GM06990 (cell line): ENCODE data around the gene ASCC2.

ENCODE experiments used
- DNase-seq: peaks from one replicate; pipeline ENCODE4 v3.0.0-alpha.2; 2011; ENCODE audit not compliant: insufficient read length; ENCODE audit errors: extremely low read depth
- H3K27me3 ChIP-seq: replicated peaks from 2 replicates; pipeline ENCODE4 v1.6.0; 2011; ENCODE audit warnings: low read length; ENCODE audit not compliant: control insufficient read depth, insufficient read depth
- H3K36me3 ChIP-seq: 2 replicates; pipeline ENCODE4 v1.5.1; 2011; ENCODE audit warnings: low read length; ENCODE audit not compliant: control insufficient read depth, insufficient read depth
- H3K4me3 ChIP-seq: replicated peaks from 2 replicates; pipeline ENCODE4 v1.5.1; 2011; ENCODE audit warnings: low read depth, mild to moderate bottlenecking, control low read depth, low read length
- CTCF ChIP-seq: IDR thresholded peaks from 2 replicates; pipeline ENCODE4 v1.5.1; 2011; ENCODE audit warnings: low read length, control low read depth, mild to moderate bottlenecking, inconsistent platforms; ENCODE audit not compliant: insufficient read depth, poor library complexity, severe bottlenecking

ASCC2 gene

GRCh38 chr22:29753808-29754657 lies 84.0 kb downstream of the ASCC2 start:
- no peak for DNase-seq
- H3K4me3 ChIP-seq = no peak overlapping the region
- no peak for TF ChIP-seq CTCF
- no peaks in the 10 kb centered on the region; the same call in 1 of the 2 replicates for H3K36me3 ChIP-seq
- no peaks in the 10 kb centered on the region for H3K27me3 ChIP-seq

GRCh38 chr22:29751669-29752068 lies 86.4 kb downstream of the ASCC2 start:
- no peak for DNase-seq
- no peak for TF ChIP-seq CTCF
- H3K27me3 ChIP-seq = no peaks in the 10 kb centered on the region
- H3K36me3 ChIP-seq = peaks cover 7% of the 10 kb centered on the region
- H3K4me3 ChIP-seq = no peak overlapping the region

- H3K4me3 ChIP-seq = no peak overlapping the region
- H3K36me3 ChIP-seq = peaks cover 7% of the 10 kb centered on the region
- no peak for DNase-seq
- TF ChIP-seq CTCF = no peak
- H3K27me3 ChIP-seq = no peaks in the 10 kb centered on the region
Observed at GRCh38 chr22:29750559-29751538, 87.2 kb downstream of the ASCC2 start.

GRCh38 chr22:29750029-29750428 lies 88.0 kb downstream of the ASCC2 start:
- no peak for TF ChIP-seq CTCF
- H3K4me3 ChIP-seq = no peak overlapping the region
- peaks cover 9% of the 10 kb centered on the region for H3K36me3 ChIP-seq
- no peaks in the 10 kb centered on the region for H3K27me3 ChIP-seq
- DNase-seq = no peak

- H3K27me3 ChIP-seq = no peaks in the 10 kb centered on the region
- no peak for DNase-seq
- peaks cover 9% of the 10 kb centered on the region for H3K36me3 ChIP-seq
- no peak for TF ChIP-seq CTCF
- no peak overlapping the region for H3K4me3 ChIP-seq
Observed at GRCh38 chr22:29748248-29748893, 89.7 kb downstream of the ASCC2 start.
